Neuron (in vitro differentiated cells): ENCODE data around the gene RHBDL1.
"Not testable (repeated sequence)": the region's sequence is repeated elsewhere in the genome, so short reads cannot be mapped to it uniquely, and the experiment has no call there.

Experiments
- H2AFZ ChIP-seq: one replicate; pipeline ENCODE4 v1.6.1; 2013; ENCODE audit warnings: low read depth, mild to moderate bottlenecking, inconsistent platforms, low read length, moderate library complexity
- H3K27me3 ChIP-seq: one replicate; pipeline ENCODE4 v1.6.1; 2013; ENCODE audit warnings: low read length; ENCODE audit not compliant: insufficient read depth
- H3K36me3 ChIP-seq: one replicate; pipeline ENCODE4 v1.6.1; 2013; ENCODE audit warnings: low read length; ENCODE audit not compliant: insufficient read depth
- H3K4me1 ChIP-seq: one replicate; pipeline ENCODE4 v1.6.1; 2013; ENCODE audit warnings: low read length; ENCODE audit not compliant: insufficient read depth
- H3K4me3 ChIP-seq: 2 replicates; pipeline ENCODE4 v1.5.1; 2013; ENCODE audit warnings: mild to moderate bottlenecking, low read length, moderate library complexity
- H3K9me3 ChIP-seq: one replicate; pipeline ENCODE4 v1.6.1; 2013; ENCODE audit warnings: low read length

RHBDL1 gene

GRCh38 chr16:708019-708418 lies 32.5 kb downstream of the RHBDL1 start:
- H3K27me3 ChIP-seq: no peaks in the 10 kb centered on the region
- H3K36me3 ChIP-seq: no peaks in the 10 kb centered on the region
- H3K9me3 ChIP-seq: no peaks in the 10 kb centered on the region
- H3K4me1 ChIP-seq: peaks cover 62% of the 10 kb centered on the region
- no peak overlapping the region for H2AFZ ChIP-seq
- no peak overlapping the region for H3K4me3 ChIP-seq

GRCh38 chr16:708959-709358 lies 33.5 kb downstream of the RHBDL1 start:
- Histone ChIP-seq H3K9me3 (no peaks in the 10 kb centered on the region), H3K4me1 (peaks cover 57% of the 10 kb centered on the region), H2AFZ (no peak overlapping the region), H3K27me3 (no peaks in the 10 kb centered on the region), H3K36me3 (no peaks in the 10 kb centered on the region), H3K4me3 (no peak overlapping the region)

DNA sequence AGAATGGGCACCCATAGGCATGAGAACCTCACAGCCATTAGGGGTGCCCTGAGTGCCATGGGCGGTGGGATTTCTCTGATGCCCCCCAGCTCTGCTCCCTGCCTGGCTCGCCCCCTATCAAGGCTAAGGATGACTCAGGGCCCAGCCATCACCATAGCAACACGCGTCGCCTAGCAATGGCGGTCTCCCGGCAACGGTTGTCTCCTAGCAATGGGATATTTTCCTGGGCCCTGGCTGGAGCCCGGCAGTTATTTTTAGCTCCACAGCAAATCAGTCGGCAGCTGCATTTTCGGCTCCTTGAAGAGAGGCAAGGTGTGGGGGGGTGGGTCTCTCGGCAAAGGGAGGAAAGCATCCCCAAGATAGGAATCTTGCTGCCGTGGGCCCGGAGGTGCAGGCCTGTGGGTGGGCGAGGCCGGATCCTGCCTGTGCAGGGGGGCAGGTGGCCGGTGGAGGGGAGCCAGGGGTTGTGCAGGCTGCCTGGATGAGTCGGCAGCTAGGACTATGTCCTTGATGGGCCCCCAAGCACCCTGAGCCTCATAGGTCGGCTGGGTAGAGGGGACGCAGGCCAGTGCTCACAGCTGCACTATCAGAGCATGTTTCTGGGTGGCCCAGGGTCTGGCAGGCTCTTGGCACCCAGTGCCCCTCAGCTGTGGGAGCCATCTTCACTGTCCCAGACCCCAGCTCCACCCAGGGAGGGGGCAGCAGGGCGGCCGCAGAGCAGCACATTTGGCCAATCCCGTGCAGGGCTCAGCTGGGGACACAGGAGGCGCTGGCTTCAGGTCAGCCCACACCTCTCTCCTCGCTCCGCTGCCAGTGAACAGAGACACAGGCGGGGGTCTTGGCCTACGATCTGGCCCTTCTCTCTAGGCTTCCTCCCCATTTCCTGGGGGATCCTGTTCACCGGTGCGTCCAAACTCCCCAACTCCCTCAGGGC lies 34.4 kb downstream of the RHBDL1 start:
- Histone ChIP-seq H3K27me3 (no peaks in the 10 kb centered on the region), H3K36me3 (no peaks in the 10 kb centered on the region), H3K9me3 (no peaks in the 10 kb centered on the region), H3K4me1 (peaks cover 56% of the 10 kb centered on the region), H3K4me3 (peak overlapping the region; percentile 29), H2AFZ (no peak overlapping the region)

GRCh38 chr16:710500-711075 lies 35.1 kb downstream of the RHBDL1 start:
- H3K27me3 ChIP-seq: no peaks in the 10 kb centered on the region
- peak overlapping the region; percentile 29 for H3K4me3 ChIP-seq
- H3K4me1 ChIP-seq: peaks cover 55% of the 10 kb centered on the region

DNA sequence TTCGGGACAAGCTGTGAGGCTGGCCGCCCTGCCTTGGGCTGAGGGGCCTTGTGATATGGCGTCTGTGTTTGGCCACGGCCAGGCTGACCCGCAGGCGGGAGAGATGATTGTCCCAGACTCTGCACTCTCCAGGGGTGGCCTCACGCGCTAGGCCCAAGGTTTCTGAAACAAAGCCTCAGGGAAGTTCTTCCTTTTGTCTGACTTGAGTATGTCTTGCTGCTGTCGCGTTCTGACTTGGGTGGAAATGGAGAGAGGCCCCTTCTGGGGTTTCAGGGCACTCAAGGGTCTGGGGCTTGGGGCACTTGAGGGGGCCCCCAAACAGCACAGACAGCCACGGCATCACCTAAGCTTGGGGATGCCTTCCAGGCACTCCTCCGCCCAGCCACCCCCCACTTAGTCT lies 35.6 kb downstream of the RHBDL1 start:
- peaks cover 55% of the 10 kb centered on the region for H3K4me1 ChIP-seq
- H3K27me3 ChIP-seq: no peaks in the 10 kb centered on the region
- no peak overlapping the region for H2AFZ ChIP-seq
- H3K4me3 ChIP-seq: peak overlapping the region; percentile 29
- no peaks in the 10 kb centered on the region for H3K9me3 ChIP-seq
- H3K36me3 ChIP-seq: no peaks in the 10 kb centered on the region

More at GRCh38 chr16:710500-711075, 35.1 kb downstream of the RHBDL1 start:
- H3K36me3 ChIP-seq: no peaks in the 10 kb centered on the region
- H3K9me3 ChIP-seq: no peaks in the 10 kb centered on the region
- no peak overlapping the region for H2AFZ ChIP-seq

GRCh38 chr16:711548-712320 lies 36.3 kb downstream of the RHBDL1 start:
- H3K27me3 ChIP-seq: no peaks in the 10 kb centered on the region

DNA sequence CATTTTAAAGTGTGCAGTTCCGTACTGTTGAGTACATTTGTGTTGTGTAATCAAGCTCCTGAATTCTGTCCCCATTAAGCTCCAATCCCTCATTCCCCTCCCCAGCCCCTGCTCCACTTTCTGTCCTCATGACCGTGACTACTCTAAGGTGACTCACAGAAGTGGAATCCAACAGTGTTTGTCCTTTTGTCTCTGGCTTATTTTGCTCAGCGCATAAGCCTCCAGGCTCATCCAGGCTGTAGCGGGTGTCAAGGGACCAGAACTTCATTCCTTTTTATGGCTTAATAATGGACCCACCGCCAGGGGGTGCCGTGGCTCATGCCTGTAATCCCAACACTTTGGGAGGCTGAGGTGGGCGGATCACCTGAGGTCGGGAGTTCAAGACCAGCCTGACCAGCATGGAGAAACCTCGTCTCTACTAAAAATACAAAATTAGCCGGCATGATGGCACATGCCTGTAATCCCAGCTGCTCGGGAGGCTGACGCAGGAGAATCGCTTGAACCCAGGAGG lies 37.3 kb downstream of the RHBDL1 start:
- not testable (repeated sequence) for H3K9me3 ChIP-seq, H3K36me3 ChIP-seq, H3K27me3 ChIP-seq, H3K4me3 ChIP-seq, H2AFZ ChIP-seq
- H3K4me1 ChIP-seq: peaks cover 59% of the 10 kb centered on the region

More at GRCh38 chr16:711548-712320, 36.3 kb downstream of the RHBDL1 start:
- Histone ChIP-seq H3K9me3 (no peaks in the 10 kb centered on the region), H3K4me1 (peaks cover 54% of the 10 kb centered on the region), H2AFZ (no peak overlapping the region), H3K36me3 (peaks cover under 1% of the 10 kb centered on the region), H3K4me3 (no peak overlapping the region)

DNA sequence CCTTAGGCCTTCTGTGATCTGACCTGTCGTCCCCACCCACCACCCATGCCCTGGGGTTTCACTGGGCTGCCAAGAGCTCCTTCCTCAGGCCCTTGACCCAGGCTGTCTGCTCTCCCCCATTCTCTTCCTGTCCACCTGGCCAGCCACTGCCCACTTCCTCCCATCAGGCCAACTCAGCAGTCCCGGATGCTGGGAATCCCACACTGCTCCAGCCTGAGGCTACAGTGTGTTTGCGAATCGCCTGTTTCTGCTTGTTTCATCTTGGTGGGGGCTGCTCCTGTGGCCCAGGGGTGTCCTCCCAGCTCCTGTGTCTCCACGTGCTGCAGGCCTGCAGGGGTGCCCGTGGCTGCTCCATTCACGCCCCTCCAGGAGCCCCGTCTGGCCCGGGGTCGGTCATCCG lies 38.6 kb downstream of the RHBDL1 start:
- Histone ChIP-seq H2AFZ (no peak overlapping the region), H3K27me3 (no peaks in the 10 kb centered on the region), H3K4me1 (peaks cover 61% of the 10 kb centered on the region), H3K36me3 (peaks cover 13% of the 10 kb centered on the region), H3K9me3 (no peaks in the 10 kb centered on the region), H3K4me3 (no peak overlapping the region)

DNA sequence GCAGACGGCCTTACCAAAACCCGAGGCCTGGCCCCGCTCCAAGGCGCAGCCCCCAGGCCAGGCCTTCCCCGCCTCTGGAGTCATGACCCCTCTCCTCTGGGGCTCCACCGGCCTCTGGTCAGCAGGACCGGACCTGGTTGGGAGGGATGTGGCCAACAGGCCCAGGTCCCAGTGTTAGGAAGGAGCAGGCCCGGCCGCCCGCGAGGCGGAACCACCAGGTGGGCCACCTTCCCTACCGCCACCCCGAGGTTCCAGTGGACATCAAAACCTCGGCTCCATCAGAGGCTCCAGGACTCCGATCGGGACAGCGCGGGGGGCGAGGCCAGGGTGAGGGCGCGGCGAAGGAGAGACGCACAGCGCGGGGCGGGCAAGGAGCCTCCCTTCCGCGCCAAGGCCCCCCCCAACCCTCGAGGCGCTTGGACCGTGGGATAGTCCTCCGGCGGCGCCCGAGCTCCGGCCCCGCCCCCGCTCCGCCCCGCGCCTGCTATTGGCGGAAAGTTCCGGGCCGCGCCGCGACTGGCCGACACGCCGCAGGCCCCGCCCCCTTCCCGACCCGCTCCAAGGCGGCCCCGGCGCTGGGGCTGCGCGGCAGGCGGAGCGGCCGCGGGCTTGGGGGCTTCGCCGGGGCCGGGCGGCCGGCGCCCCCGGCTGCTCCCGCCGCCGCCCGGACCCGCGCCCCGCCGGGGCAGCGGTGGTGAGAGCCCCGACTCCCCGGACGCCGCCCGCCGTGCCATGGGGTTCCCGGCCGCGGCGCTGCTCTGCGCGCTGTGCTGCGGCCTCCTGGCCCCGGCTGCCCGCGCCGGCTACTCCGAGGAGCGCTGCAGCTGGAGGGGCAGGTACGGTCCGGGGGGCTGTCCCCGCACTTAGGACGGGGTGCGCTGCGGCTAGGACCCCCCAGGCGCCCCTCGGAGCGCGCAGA lies 39.3 kb downstream of the RHBDL1 start, which contains the start of gene METRN:
Gene METRN, plus strand, starts transcription at position 561 of the 919 bp plus-strand sequence. Its CDS starts 172 bp downstream, at position 733.
- peak within 1 kb of the TSS; percentile 76 for H3K4me3 ChIP-seq
- peaks cover 63% of the 10 kb centered on the region for H3K4me1 ChIP-seq
- no peak within 1 kb of the TSS for H2AFZ ChIP-seq
- peaks cover 13% of the 10 kb centered on the region for H3K36me3 ChIP-seq
- H3K27me3 ChIP-seq: no peaks in the 10 kb centered on the region
- no peaks in the 10 kb centered on the region for H3K9me3 ChIP-seq

DNA sequence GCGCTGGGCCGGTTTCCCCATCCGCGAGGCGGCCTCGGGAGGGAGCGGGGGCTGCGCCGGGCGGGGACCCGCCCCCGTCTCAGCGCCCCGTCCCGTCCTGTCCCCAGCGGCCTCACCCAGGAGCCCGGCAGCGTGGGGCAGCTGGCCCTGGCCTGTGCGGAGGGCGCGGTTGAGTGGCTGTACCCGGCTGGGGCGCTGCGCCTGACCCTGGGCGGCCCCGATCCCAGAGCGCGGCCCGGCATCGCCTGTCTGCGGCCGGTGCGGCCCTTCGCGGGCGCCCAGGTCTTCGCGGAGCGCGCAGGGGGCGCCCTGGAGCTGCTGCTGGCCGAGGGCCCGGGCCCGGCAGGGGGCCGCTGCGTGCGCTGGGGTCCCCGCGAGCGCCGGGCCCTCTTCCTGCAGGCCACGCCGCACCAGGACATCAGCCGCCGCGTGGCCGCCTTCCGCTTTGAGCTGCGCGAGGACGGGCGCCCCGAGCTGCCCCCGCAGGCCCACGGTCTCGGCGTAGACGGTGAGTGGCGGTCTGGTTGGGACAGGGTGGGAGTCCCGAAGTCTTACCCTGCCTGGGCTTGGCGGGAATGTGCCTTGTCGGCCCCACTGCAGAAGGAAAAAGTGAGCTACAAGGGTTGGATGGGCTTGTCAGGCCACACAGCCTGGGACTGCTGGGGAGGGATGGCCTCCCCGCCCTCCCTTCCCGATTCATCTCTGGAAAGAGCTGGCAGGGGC lies 40.2 kb downstream of the RHBDL1 start:
- H2AFZ ChIP-seq: no peak overlapping the region
- H3K9me3 ChIP-seq: no peaks in the 10 kb centered on the region
- peaks cover 13% of the 10 kb centered on the region for H3K36me3 ChIP-seq
- H3K4me1 ChIP-seq: peaks cover 59% of the 10 kb centered on the region
- no peaks in the 10 kb centered on the region for H3K27me3 ChIP-seq
- peak overlapping the region; percentile 76 for H3K4me3 ChIP-seq

DNA sequence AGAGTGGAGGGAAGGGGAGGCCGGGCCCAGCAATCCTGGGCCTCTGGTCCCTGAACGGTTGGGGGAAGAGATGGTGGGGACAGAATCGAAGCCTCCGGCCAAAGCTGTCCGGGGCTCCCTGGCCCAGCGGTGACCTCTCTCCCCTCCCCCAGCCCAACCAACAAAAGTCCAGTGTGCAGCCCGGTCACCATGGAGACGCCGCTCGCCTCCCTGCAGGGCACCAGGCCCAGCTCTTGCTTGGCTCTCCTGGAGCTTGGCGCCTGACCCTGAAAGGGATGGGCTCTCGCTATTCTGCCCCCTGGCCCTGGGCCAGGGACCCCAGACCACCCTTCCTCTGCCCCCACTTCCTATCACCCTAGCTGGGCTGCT lies 40.7 kb downstream of the RHBDL1 start:
- Histone ChIP-seq H3K4me1 (peaks cover 54% of the 10 kb centered on the region), H3K36me3 (peaks cover 13% of the 10 kb centered on the region), H3K4me3 (peak overlapping the region; percentile 76), H3K9me3 (no peaks in the 10 kb centered on the region), H2AFZ (no peak overlapping the region), H3K27me3 (no peaks in the 10 kb centered on the region)
